GM12873 (cell line): ENCODE data around the gene RIMS1.

Experiments used
- CTCF ChIP-seq: IDR thresholded peaks from 2 replicates; pipeline ENCODE4 v1.5.1; 2012; ENCODE audit warnings: low read depth, mild to moderate bottlenecking, moderate library complexity, low read length, control low read depth; ENCODE audit not compliant: insufficient read depth; ENCODE audit errors: missing control alignments

Gene RIMS1

GRCh38 chr6:72031471-72031870, 145.1 kb downstream of the RIMS1 start:
- TF ChIP-seq CTCF: no peak

GRCh38 chr6:72032086-72032485, 145.7 kb downstream of the RIMS1 start:
- TF ChIP-seq CTCF: no peak

GRCh38 chr6:72035486-72035885, 149.1 kb downstream of the RIMS1 start:
- TF ChIP-seq CTCF: no peak

GRCh38 chr6:72035966-72036365, 149.6 kb downstream of the RIMS1 start:
- TF ChIP-seq CTCF: no peak

GRCh38 chr6:72037006-72037405, 150.7 kb downstream of the RIMS1 start:
- no peak for TF ChIP-seq CTCF

- no peak for TF ChIP-seq CTCF
Observed at GRCh38 chr6:72040111-72040510, 153.8 kb downstream of the RIMS1 start.

GRCh38 chr6:72042088-72042487, 155.7 kb downstream of the RIMS1 start:
- no peak for TF ChIP-seq CTCF
